ENCODE data around the gene ARHGAP18. TPM values are rescaled to one million over a fixed set of nuclear protein-coding genes. Genes with fewer than 3 reads are reported as not detected.

ARHGAP18 gene
- total RNA-seq, 1 donor from 2014 or later: 38.6 TPM

GRCh38 chr6:129542705-129543104 lies 167.3 kb downstream of the ARHGAP18 start:
- no peaks in the 10 kb centered on the region for H3K79me2 ChIP-seq (ENCODE audit: insufficient read depth, low read length)
- H2AFZ ChIP-seq (ENCODE audit: low read depth, low read length): no peak overlapping the region
- no peak overlapping the region for H3K27ac ChIP-seq (ENCODE audit: low read depth, low read length)
- H3K27ac Mint-ChIP-seq (ENCODE audit: unreplicated experiment): no peak overlapping the region
- no peak overlapping the region for H3K9ac ChIP-seq (ENCODE audit: low read length)
- H3K36me3 ChIP-seq (ENCODE audit: insufficient read depth, low read length): no peaks in the 10 kb centered on the region
- peaks cover 8% of the 10 kb centered on the region for H3K4me1 Mint-ChIP-seq (ENCODE audit: low read depth, unreplicated experiment)
- no peaks in the 10 kb centered on the region for H4K20me1 ChIP-seq (ENCODE audit: insufficient read depth, low read length)
- H3K4me3 ChIP-seq (ENCODE audit: insufficient read depth, low read depth, low read length): no peak overlapping the region
- no peaks in the 10 kb centered on the region for H3K27me3 Mint-ChIP-seq (ENCODE audit: low read depth, unreplicated experiment)
- H3K4me1 ChIP-seq (ENCODE audit: insufficient read depth, low read length): no peaks in the 10 kb centered on the region
- no peak overlapping the region for H3K4me2 ChIP-seq (ENCODE audit: low read length)
- H3K27me3 ChIP-seq (ENCODE audit: insufficient read depth, low read length): no peaks in the 10 kb centered on the region
- no peak overlapping the region for H3K4me3 Mint-ChIP-seq (ENCODE audit: unreplicated experiment)
- peaks cover 20% of the 10 kb centered on the region for H3K36me3 Mint-ChIP-seq (ENCODE audit: low read depth, unreplicated experiment)
- H3K9me3 ChIP-seq (ENCODE audit: insufficient read depth, low read depth, low read length): no peaks in the 10 kb centered on the region
- FAIRE-seq (no peak), DNase-seq (ENCODE audit: low read depth) (no peak)
- no peak for TF ChIP-seq CTCF (IDR thresholded peaks at IDR 0.05; ENCODE audit: insufficient read depth, low read depth, low read length)
- no peak for TF ChIP-seq EZH2 (IDR thresholded peaks at IDR 0.05; ENCODE audit: insufficient read depth, low read length)
- no peaks in the 10 kb centered on the region for H3K9me3 Mint-ChIP-seq (ENCODE audit: unreplicated experiment)

GRCh38 chr6:129539032-129539431 lies 170.9 kb downstream of the ARHGAP18 start:
- Histone ChIP-seq H3K79me2 (ENCODE audit: insufficient read depth, low read length) (no peaks in the 10 kb centered on the region), H3K36me3 (ENCODE audit: insufficient read depth, low read length) (no peaks in the 10 kb centered on the region), H3K9ac (ENCODE audit: low read length) (no peak overlapping the region), H3K4me2 (ENCODE audit: low read length) (no peak overlapping the region), H3K9me3 (ENCODE audit: insufficient read depth, low read depth, low read length) (no peaks in the 10 kb centered on the region), H3K27ac (ENCODE audit: low read depth, low read length) (no peak overlapping the region), H2AFZ (ENCODE audit: low read depth, low read length) (no peak overlapping the region), H4K20me1 (ENCODE audit: insufficient read depth, low read length) (no peaks in the 10 kb centered on the region), H3K4me1 (ENCODE audit: insufficient read depth, low read length) (no peaks in the 10 kb centered on the region), H3K27me3 (ENCODE audit: insufficient read depth, low read length) (no peaks in the 10 kb centered on the region), H3K4me3 (ENCODE audit: insufficient read depth, low read depth, low read length) (no peak overlapping the region)
- no peak for DNase-seq (ENCODE audit: low read depth)
- no peak for FAIRE-seq
- Mint-ChIP-seq H3K4me1 (ENCODE audit: low read depth, unreplicated experiment) (no peaks in the 10 kb centered on the region), H3K4me3 (ENCODE audit: unreplicated experiment) (no peak overlapping the region), H3K27ac (ENCODE audit: unreplicated experiment) (no peak overlapping the region), H3K9me3 (ENCODE audit: unreplicated experiment) (no peaks in the 10 kb centered on the region), H3K36me3 (ENCODE audit: low read depth, unreplicated experiment) (peaks cover 18% of the 10 kb centered on the region), H3K27me3 (ENCODE audit: low read depth, unreplicated experiment) (no peaks in the 10 kb centered on the region)
- TF ChIP-seq EZH2 (IDR thresholded peaks at IDR 0.05; ENCODE audit: insufficient read depth, low read length) (no peak), CTCF (IDR thresholded peaks at IDR 0.05; ENCODE audit: insufficient read depth, low read depth, low read length) (no peak)

GRCh38 chr6:129536271-129536670 lies 173.7 kb downstream of the ARHGAP18 start:
- Histone ChIP-seq H3K4me1 (ENCODE audit: insufficient read depth, low read length) (no peaks in the 10 kb centered on the region), H3K4me3 (ENCODE audit: insufficient read depth, low read depth, low read length) (no peak overlapping the region), H3K36me3 (ENCODE audit: insufficient read depth, low read length) (no peaks in the 10 kb centered on the region), H2AFZ (ENCODE audit: low read depth, low read length) (no peak overlapping the region), H3K79me2 (ENCODE audit: insufficient read depth, low read length) (no peaks in the 10 kb centered on the region), H3K9ac (ENCODE audit: low read length) (no peak overlapping the region), H3K9me3 (ENCODE audit: insufficient read depth, low read depth, low read length) (no peaks in the 10 kb centered on the region), H3K27me3 (ENCODE audit: insufficient read depth, low read length) (no peaks in the 10 kb centered on the region), H4K20me1 (ENCODE audit: insufficient read depth, low read length) (no peaks in the 10 kb centered on the region), H3K4me2 (ENCODE audit: low read length) (no peak overlapping the region), H3K27ac (ENCODE audit: low read depth, low read length) (no peak overlapping the region)
- Mint-ChIP-seq H3K9me3 (ENCODE audit: unreplicated experiment) (no peaks in the 10 kb centered on the region), H3K27ac (ENCODE audit: unreplicated experiment) (no peak overlapping the region), H3K27me3 (ENCODE audit: low read depth, unreplicated experiment) (no peaks in the 10 kb centered on the region), H3K4me1 (ENCODE audit: low read depth, unreplicated experiment) (no peaks in the 10 kb centered on the region), H3K4me3 (ENCODE audit: unreplicated experiment) (no peak overlapping the region), H3K36me3 (ENCODE audit: low read depth, unreplicated experiment) (peaks cover 19% of the 10 kb centered on the region)
- no peak for FAIRE-seq
- no peak for DNase-seq (ENCODE audit: low read depth)
- no peak for TF ChIP-seq EZH2 (IDR thresholded peaks at IDR 0.05; ENCODE audit: insufficient read depth, low read length)
- TF ChIP-seq CTCF (IDR thresholded peaks at IDR 0.05; ENCODE audit: insufficient read depth, low read depth, low read length): no peak
